Gastroesophageal sphincter (tissue), 3 donors: ENCODE results near the gene ABLIM2.

Experiments
- CTCF ChIP-seq, 4 experiments: fragments of 200-600 bp in 2 of 4; fragments of 450-650 bp in 2 of 4; sonication (generic) in 1 of 4; IDR thresholded peaks; one replicate each; pipeline ENCODE4 v1.5.1; 2017 to 2019; ENCODE audit warnings: antibody characterized with exemption in 4 of 4, mild to moderate bottlenecking in 2 of 4, moderate library complexity in 2 of 4
- EP300 ChIP-seq: sonication (generic); formaldehyde crosslinking; IDR thresholded peaks from one replicate; pipeline ENCODE4 v1.6.1; 2017; ENCODE audit warnings: antibody characterized with exemption, mild to moderate bottlenecking

GRCh38 chr4:8188743-8189550 lies 30.3 kb upstream of the ABLIM2 start:
- TF ChIP-seq CTCF (IDR thresholded peaks at IDR 0.05) (no peak), EP300 (no peak)
